ENCODE data around the gene RADIL.

GRCh38 chr7:4785371-4785770 is 98.1 kb downstream of the RADIL start:
- no peak for TF ChIP-seq CTCF (IDR thresholded peaks at IDR 0.05)
- no peak for TF ChIP-seq POLR2A (IDR thresholded peaks at IDR 0.05)

Data from lower leg skin (tissue), 3 donors.